ENCODE results near the gene NR2C2AP. TPM values are rescaled to one million over a fixed set of nuclear protein-coding genes. Genes with fewer than 3 reads are reported as not detected.

NR2C2AP gene
- total and polyA plus RNA-seq, 2 of the 4 experiments (the other 2 are of a cell fraction), result 5.4 to 9.0 TPM

DNA sequence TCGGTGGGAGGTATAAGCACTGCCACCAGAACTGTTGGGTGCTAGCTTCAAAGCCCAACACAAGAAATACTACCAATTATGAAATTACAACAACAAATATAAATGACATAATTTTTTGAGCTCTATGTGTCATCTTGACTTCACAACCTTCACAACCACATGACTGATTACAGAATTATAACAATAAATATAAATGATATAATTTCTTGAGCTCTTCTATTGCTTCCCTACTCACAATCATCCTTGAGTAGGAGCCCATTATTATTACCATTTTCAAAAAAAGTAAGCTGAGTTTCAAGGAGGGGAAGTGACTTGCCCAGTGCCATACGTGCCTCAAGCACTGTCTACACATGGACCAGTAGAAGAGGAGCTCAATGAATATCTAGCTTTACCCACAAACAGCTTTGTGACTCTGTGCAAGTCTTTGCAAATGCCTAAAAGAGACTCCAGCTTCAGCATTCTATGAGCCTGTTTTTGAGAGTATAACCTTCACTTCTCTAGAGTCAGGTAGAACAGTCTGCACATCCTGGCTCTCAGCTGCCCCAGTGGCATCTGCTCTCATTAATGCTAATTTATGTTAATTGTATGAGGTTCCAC is 31.1 kb upstream of the NR2C2AP start:
- H3K4me2 ChIP-seq (ENCODE audit: low read depth, low read length), result no peak overlapping the region
- H3K4ac ChIP-seq (ENCODE audit: low read depth, low read length), result no peak overlapping the region
- no TSS peak for BruUV-seq (replicated peaks)
- intact Hi-C loops (cut with micrococcal nuclease) (no loop called here), in situ Hi-C loops (cut with MboI; ENCODE audit: low sequenced_read_pairs) (no loop called here), dilution Hi-C loops (cut with HindIII; ENCODE audit: low sequenced_read_pairs, unreplicated experiment) (no loop called here)
- H3K4me3 ChIP-seq (ENCODE audit: insufficient read depth, low read depth, low read length), result no peak overlapping the region
- DNase-seq (no peak), ATAC-seq (ENCODE audit: low read depth) (no peak)
- no peak overlapping the region for H4K5ac ChIP-seq (ENCODE audit: low read depth, low read length)
- no peak overlapping the region for H3K18ac ChIP-seq (ENCODE audit: low read depth, low read length)
- no peak overlapping the region for H2BK120ac ChIP-seq (ENCODE audit: low read depth, low read length)
- no peak overlapping the region for H3K14ac ChIP-seq (replicated peaks; ENCODE audit: low read depth, low read length)
- ChIA-PET CTCF (no interaction called here), POLR2A (ENCODE audit: unreplicated experiment) (no interaction called here)
- H3K79me1 ChIP-seq (ENCODE audit: low read depth in 1 of 2, low read length in 2 of 2), result no peaks in the 10 kb centered on the region
- H3K9me3 ChIP-seq (ENCODE audit: control insufficient read depth, insufficient read depth, low read length), result peaks cover 20% of the 10 kb centered on the region
- no peak overlapping the region for H2AK5ac ChIP-seq (ENCODE audit: low read depth, low read length)
- H3K23ac ChIP-seq (ENCODE audit: low read depth, low read length), result no peak overlapping the region
- no peak overlapping the region for H4K91ac ChIP-seq (ENCODE audit: insufficient read depth, low read depth, low read length)
- H3K27me3 ChIP-seq (ENCODE audit: control insufficient read depth, insufficient read depth, low read length), result peaks cover 4% of the 10 kb centered on the region; the same call in 1 of the 2 replicates
- no peak overlapping the region for H3K9ac ChIP-seq (ENCODE audit: low read depth, low read length)
- no peak overlapping the region; the same call in 1 of the 2 replicates for H3K56ac ChIP-seq (ENCODE audit: extremely low read depth, insufficient read depth, low read length)
- H2BK15ac ChIP-seq (ENCODE audit: low read depth, low read length), result no peak overlapping the region
- H2BK20ac ChIP-seq (ENCODE audit: low read depth, low read length), result no peak overlapping the region
- H3K36me3 ChIP-seq (ENCODE audit: control insufficient read depth, insufficient read depth, low read length), result no peaks in the 10 kb centered on the region
- H3K9me1 ChIP-seq (ENCODE audit: insufficient read depth, low read length), result no peaks in the 10 kb centered on the region
- no peak overlapping the region for H2AFZ ChIP-seq (replicated peaks; ENCODE audit: low read length, poor library complexity)
- no peak overlapping the region for H4K8ac ChIP-seq (ENCODE audit: low read depth in 2 of 2, low read length in 2 of 2)
- no peak for TF ChIP-seq BHLHE40 (IDR thresholded peaks at IDR 0.05; ENCODE audit: low read depth, low read length)
- TF ChIP-seq FOS (IDR thresholded peaks at IDR 0.05; ENCODE audit: low read depth, low read length), result no peak
- no peak for TF ChIP-seq POLR2A (IDR thresholded peaks at IDR 0.05; ENCODE audit: low read depth, low read length)
- no peak for TF ChIP-seq RAD21 (IDR thresholded peaks at IDR 0.05; ENCODE audit: low read length)
- TF ChIP-seq NFE2L2 (IDR thresholded peaks at IDR 0.05; ENCODE audit: low read depth, low read length), result no peak
- no peak for TF ChIP-seq CHD1 (IDR thresholded peaks at IDR 0.05; ENCODE audit: low read depth, low read length)
- TF ChIP-seq USF2 (IDR thresholded peaks at IDR 0.05; ENCODE audit: low read depth, low read length), result no peak
- TF ChIP-seq MAZ (IDR thresholded peaks at IDR 0.05; ENCODE audit: borderline replicate concordance, low read depth, low read length), result no peak
- TF ChIP-seq CEBPB (IDR thresholded peaks at IDR 0.05; ENCODE audit: low read depth, low read length), result no peak
- no peak for TF ChIP-seq RFX5 (IDR thresholded peaks at IDR 0.05; ENCODE audit: low read depth, low read length)
- no peak for TF ChIP-seq RCOR1 (IDR thresholded peaks at IDR 0.05; ENCODE audit: insufficient replicate concordance, low read length)
- TF ChIP-seq SMC3 (IDR thresholded peaks at IDR 0.05; ENCODE audit: low read depth, low read length), result no peak
- H2AK9ac ChIP-seq (replicated peaks; ENCODE audit: low read depth, low read length, poor library complexity), result no peak overlapping the region
- WGBS, 2 experiments (ENCODE audit: extremely low coverage in 2 of 2, insufficient read length in 1 of 2), result no CpG with 5 or more reads among the region's 2 CpGs
- H4K20me1 ChIP-seq (ENCODE audit: insufficient read depth, low read length), result no peaks in the 10 kb centered on the region
- no peaks in the 10 kb centered on the region for H3K4me1 ChIP-seq (ENCODE audit: control insufficient read depth, insufficient read depth, low read length)
- no peak overlapping the region for H3K27ac ChIP-seq (ENCODE audit: insufficient read depth, low read length)
- no peak overlapping the region for H2BK5ac ChIP-seq (ENCODE audit: low read depth, low read length, poor library complexity, severe bottlenecking)

Measured in IMR-90 (cell line).